Osteocyte (in vitro differentiated cells): ENCODE data around the gene PRKG1. TPM values are rescaled to one million over a fixed set of nuclear protein-coding genes. Genes with fewer than 3 reads are reported as not detected.

ENCODE experiments used
- DNase-seq: peaks from one replicate; pipeline ENCODE4 v3.0.0; 2021; ENCODE audit warnings: mixed read lengths; ENCODE audit not compliant: unreplicated experiment; ENCODE audit errors: extremely low spot score
- H3K27ac Mint-ChIP-seq: one replicate; pipeline ENCODE4 v1.8.0; 2021; ENCODE audit warnings: mild to moderate bottlenecking, mixed read lengths; ENCODE audit not compliant: unreplicated experiment
- H3K27me3 Mint-ChIP-seq: one replicate; pipeline ENCODE4 v1.8.0; 2021; ENCODE audit warnings: mixed read lengths; ENCODE audit not compliant: unreplicated experiment
- H3K36me3 Mint-ChIP-seq: one replicate; pipeline ENCODE4 v1.8.0; 2021; ENCODE audit warnings: mixed read lengths; ENCODE audit not compliant: unreplicated experiment
- H3K4me1 Mint-ChIP-seq: one replicate; pipeline ENCODE4 v1.8.0; 2021; ENCODE audit warnings: mixed read lengths; ENCODE audit not compliant: unreplicated experiment
- H3K4me3 Mint-ChIP-seq: one replicate; pipeline ENCODE4 v1.8.0; 2021; ENCODE audit warnings: mild to moderate bottlenecking, moderate library complexity, mixed read lengths; ENCODE audit not compliant: unreplicated experiment
- H3K9me3 Mint-ChIP-seq: one replicate; pipeline ENCODE4 v1.8.0; 2021; ENCODE audit warnings: mixed read lengths; ENCODE audit not compliant: unreplicated experiment
- CTCF ChIP-seq: fragments of 200-600 bp; sonication (generic); IDR thresholded peaks from 2 replicates; pipeline ENCODE4 v1.5.0; 2021; ENCODE audit warnings: antibody characterized with exemption, mild to moderate bottlenecking, moderate library complexity
- total RNA-seq: library from RNA; stranded (reverse); gene quantifications from 2 replicates; pipeline ENCODE4 v1.2.1, GENCODE V29; 2021

Gene PRKG1
- total RNA-seq, 1 donor from 2014 or later, result 10.8 TPM

- H3K36me3 Mint-ChIP-seq, result no peaks in the 10 kb centered on the region
- no peaks in the 10 kb centered on the region for H3K9me3 Mint-ChIP-seq
- no peaks in the 10 kb centered on the region for H3K4me1 Mint-ChIP-seq
- no peak for TF ChIP-seq CTCF
- no peak for DNase-seq
- H3K4me3 Mint-ChIP-seq, result no peak overlapping the region
- no peak overlapping the region for H3K27ac Mint-ChIP-seq
- no peaks in the 10 kb centered on the region for H3K27me3 Mint-ChIP-seq
Observed at GRCh38 chr10:51905032-51905431, 830.7 kb downstream of the PRKG1 start.

- TF ChIP-seq CTCF, result no peak
- no peaks in the 10 kb centered on the region for H3K36me3 Mint-ChIP-seq
- H3K4me3 Mint-ChIP-seq, result no peak overlapping the region
- H3K27ac Mint-ChIP-seq, result no peak overlapping the region
- no peak for DNase-seq
- H3K4me1 Mint-ChIP-seq, result no peaks in the 10 kb centered on the region
- H3K27me3 Mint-ChIP-seq, result no peaks in the 10 kb centered on the region
- H3K9me3 Mint-ChIP-seq, result no peaks in the 10 kb centered on the region
Observed at GRCh38 chr10:51907361-51907760, 833.1 kb downstream of the PRKG1 start.

GRCh38 chr10:51910189-51910588 lies 835.9 kb downstream of the PRKG1 start:
- no peak overlapping the region for H3K4me3 Mint-ChIP-seq
- TF ChIP-seq CTCF, result no peak
- no peaks in the 10 kb centered on the region for H3K27me3 Mint-ChIP-seq
- H3K36me3 Mint-ChIP-seq, result no peaks in the 10 kb centered on the region
- no peaks in the 10 kb centered on the region for H3K9me3 Mint-ChIP-seq
- no peak for DNase-seq
- H3K4me1 Mint-ChIP-seq, result peaks cover 6% of the 10 kb centered on the region
- no peak overlapping the region for H3K27ac Mint-ChIP-seq

GRCh38 chr10:51910596-51910995 lies 836.3 kb downstream of the PRKG1 start:
- Mint-ChIP-seq H3K27ac (no peak overlapping the region), H3K9me3 (no peaks in the 10 kb centered on the region), H3K36me3 (no peaks in the 10 kb centered on the region), H3K4me3 (no peak overlapping the region), H3K4me1 (peaks cover 7% of the 10 kb centered on the region), H3K27me3 (no peaks in the 10 kb centered on the region)
- TF ChIP-seq CTCF, result no peak
- no peak for DNase-seq

- Mint-ChIP-seq H3K27me3 (no peaks in the 10 kb centered on the region), H3K9me3 (no peaks in the 10 kb centered on the region), H3K4me1 (peaks cover 7% of the 10 kb centered on the region), H3K36me3 (no peaks in the 10 kb centered on the region), H3K27ac (no peak overlapping the region), H3K4me3 (no peak overlapping the region)
- TF ChIP-seq CTCF, result no peak
- no peak for DNase-seq
Observed at GRCh38 chr10:51911723-51912122, 837.4 kb downstream of the PRKG1 start.
